ENCODE results near the gene JPH2.
"Not testable (repeated sequence)": the region's sequence is repeated elsewhere in the genome, so short reads cannot be mapped to it uniquely, and the experiment has no call there.

Gene JPH2

DNA sequence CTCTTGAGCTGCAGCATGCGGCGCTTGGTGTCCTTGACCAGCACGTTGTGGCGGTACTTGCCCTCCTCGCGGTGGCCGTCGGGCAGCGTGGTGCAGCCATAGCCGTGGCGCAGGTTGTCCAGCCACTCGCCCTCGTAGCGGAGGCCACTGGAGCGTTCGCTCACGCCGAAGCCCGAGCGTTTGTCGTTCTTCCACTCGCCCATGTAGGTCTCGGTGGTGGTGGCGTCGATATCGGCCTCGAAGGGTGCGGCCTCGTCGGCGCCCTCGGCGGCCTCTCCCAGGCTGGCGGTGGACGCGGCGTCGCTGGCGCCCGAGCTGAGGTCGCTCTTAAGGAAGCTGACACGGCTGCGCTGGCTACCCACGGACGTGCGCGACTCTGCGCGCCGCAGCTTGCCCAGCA, 27.3 kb downstream of the JPH2 start:
- no peak for DNase-seq (ENCODE audit: low read depth in 1 of 2, low spot score in 1 of 2)

DNA sequence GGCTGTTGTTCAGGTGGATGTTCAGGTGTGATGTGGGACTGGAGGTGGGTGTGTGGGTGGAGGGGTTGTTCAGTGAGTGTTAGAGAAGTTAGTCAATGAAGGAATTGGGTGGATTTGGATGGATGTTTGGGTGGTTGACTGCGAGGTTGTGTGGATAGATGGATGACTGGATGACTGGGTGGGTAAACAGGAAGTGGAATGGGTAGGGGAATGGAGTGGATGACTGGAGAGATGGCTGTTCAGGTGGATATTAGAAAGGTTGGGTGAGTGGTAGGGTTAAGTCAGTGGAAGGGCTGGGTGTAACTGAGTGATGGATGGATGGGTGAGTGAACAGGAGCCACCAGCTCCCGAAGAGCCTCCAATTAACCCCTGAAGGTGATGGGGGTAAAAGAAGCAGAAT, 27.9 kb downstream of the JPH2 start:
- DNase-seq (ENCODE audit: low read depth in 1 of 2, low spot score in 1 of 2) = no peak

DNA sequence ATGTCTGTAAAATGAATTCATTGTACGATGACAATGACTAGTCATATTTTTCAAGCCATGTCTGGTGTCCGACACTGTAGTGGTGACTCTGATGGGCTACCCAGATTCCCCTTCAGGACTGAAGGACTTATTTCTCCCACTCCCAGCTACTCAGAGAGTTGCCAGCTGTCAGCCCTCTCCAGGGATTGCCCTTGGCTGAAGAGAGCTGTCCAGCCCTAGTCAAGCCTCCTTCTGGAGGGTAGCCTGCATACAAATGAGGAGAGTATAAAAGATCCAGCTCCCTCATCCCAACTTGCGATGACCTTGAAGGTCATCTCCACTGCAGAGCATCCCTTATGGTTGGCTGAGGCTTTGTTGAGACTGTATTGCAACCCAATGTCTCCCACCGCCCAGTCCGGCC, 29.9 kb downstream of the JPH2 start:
- no peak for DNase-seq (ENCODE audit: low read depth in 1 of 2, low spot score in 1 of 2)

DNA sequence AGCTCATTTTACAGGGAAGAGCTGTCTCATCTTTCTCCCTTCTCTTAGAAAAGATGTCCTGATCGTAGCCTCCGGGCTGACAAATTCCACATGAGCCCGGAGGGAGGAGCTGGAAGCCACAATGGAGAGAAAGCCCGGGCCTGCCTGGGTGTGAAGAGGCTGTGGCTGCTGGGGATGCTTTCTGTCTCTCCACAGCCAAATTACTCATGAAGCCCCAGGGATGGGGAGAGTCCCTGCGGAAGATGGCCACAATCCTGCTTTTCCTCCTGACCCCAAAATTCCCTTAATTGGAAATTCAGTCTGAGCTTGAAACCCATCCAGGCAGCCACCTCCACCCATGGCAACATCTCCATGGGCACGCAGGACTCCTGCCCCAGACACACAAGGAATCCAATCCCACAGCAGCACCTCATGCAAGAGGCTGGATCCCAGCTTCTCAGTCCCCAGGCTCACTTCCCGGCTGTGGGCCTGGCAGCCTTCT, 32.4 kb downstream of the JPH2 start:
- DNase-seq (ENCODE audit: low read depth in 1 of 2, low spot score in 1 of 2) = no peak

DNA sequence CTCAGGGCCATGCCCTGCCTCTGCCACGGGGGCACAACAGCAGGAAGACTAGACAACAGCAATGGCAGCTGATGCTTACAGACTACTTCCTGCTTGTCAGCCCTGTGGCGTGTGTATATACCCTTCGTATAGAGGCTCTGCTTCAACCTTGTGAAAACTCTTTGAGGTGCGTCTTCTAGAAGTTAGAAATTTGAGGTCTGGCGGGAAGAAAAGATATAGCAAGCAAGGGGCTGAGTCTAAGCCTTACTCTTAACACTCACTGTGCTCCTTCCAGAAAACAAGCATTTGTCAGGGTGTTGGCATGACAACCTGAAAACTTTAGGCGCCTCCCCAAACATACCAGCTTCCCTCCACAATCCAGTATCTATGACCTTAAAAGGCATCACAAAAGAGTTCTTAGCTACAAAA, 33.3 kb downstream of the JPH2 start:
- peak in 1 of 2 donors; percentile 3 for DNase-seq (ENCODE audit: low read depth in 1 of 2, low spot score in 1 of 2)

DNA sequence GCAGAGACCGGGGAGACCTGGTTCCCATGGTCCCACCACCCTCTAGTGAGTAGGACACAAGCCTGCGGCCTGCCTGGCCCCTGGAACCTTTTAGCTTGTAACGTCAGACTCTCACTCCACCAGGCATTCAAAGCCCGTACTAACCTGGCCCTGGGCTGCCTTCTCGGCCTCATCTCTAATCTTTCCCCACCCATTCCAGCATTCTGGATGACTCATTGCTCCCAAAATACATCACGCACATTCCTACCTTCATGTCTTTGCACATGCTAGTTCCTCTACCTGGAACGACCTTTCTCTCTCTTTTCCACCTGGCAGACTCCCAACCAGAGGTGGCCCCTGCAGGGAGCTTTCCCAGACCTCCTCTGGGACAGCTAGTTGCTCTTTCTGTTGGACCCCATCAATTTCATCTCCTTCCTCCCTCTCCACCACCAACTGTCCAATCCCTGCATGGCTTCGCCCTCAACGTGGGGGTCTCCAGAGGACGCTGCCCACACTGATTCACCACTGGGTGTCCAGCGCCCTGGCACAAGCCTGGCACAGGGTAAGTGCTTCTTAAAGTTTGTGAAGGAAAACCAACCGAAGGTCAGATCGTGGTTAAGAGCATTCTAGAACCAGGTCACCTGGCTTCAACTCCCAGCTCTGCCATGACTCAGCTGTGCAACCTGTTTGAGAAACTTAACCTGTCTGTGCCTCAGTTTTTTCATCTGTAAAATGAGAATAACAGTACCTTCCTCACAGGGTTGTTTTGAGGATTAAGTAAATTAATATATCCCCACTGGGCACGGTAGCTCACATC, 35.2 kb downstream of the JPH2 start:
- no peak for DNase-seq (ENCODE audit: low read depth in 1 of 2, low spot score in 1 of 2)

DNA sequence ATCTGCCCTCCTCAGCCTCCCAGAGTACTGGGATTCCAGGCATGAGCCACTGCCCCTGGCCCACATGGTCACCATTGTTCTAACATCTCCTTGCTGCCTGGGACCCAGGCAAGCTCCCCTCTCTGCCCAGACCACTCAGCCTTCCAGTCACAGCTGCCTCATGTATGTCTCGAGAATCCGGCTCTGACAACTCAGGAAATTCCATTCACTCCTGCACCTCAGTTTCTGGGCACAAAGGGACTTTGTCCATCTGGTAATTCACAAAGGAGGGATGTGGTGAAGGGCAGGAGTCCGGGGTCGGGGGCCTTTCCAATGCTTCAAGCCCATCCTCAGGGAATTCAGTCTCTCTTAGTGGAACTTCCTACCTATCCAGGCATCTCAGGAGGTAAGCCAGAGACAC, 40.7 kb downstream of the JPH2 start:
- DNase-seq (ENCODE audit: low read depth in 1 of 2, low spot score in 1 of 2) = no peak

DNA sequence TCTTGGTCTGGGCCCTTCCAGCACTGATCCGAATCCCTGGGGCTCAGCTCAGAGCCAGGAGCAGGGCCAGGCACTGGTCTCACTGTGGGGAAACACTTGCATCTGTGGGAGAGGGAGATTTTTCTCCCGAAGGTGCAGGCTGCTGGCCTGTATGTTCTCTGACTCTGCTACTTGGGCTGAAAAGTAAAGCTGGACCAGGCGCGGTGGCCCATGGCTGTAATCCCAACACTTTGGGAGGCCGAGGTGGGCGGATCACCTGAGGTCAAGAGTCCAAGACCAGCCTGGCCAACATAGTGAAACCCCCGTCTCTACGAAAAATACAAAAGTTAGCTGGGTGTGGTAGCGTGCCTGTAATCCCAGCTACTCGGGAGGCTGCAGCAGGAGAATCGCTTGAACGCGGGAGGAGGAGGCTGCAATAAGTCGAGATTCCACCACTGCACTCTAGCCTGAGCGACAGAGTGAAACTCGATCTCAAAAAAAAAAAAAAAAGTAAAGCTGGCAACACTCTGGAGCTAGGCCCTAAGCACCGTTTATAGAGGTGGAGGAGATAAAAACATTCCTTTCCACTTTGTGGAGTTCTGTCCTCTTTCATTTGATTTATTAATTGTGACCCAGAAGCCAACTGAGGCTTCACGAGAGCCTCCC, 41.7 kb downstream of the JPH2 start:
- DNase-seq (ENCODE audit: low read depth in 1 of 2, low spot score in 1 of 2) = no peak

DNA sequence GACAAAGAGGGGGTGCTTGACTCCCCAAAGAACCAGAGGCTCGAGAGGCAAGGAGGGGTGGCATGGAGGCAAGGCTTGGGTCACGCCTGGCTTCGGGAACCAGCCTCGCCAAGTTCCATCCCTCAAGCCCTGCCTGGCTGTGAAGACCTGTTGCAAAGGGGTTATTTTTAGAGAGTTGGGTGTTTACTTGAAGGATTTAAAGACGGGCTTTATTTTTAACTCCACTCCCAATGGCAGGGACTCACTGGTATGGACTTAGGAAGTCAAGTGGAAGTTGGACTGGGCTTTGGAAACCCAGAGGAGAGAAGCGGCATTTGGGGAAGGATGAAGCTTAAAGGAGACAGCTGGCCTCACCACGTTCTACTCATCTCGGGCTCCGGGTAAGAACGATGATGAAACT, 43.1 kb downstream of the JPH2 start:
- DNase-seq (ENCODE audit: low read depth in 1 of 2, low spot score in 1 of 2) = no peak

DNA sequence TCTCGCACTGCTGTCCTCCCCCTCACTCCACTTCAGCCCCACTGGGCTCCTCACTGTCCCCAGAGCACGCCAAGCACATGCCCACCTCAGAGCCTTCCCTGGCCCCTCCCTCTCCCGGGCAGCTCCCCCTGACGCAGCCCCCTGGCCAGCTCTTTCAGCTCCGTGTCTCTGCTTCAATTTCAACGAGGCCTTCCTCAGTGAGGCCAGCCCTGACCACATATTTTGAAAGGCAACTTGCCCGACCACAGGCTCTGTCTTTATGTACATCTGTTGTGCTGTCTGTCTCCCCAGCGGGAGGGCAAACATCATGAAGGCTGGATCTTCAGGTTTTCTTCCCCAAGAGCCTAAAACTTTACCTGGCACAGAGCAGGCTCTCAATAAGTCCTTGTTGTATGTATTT, 44.6 kb downstream of the JPH2 start:
- no peak for DNase-seq (ENCODE audit: low read depth in 1 of 2, low spot score in 1 of 2)

DNA sequence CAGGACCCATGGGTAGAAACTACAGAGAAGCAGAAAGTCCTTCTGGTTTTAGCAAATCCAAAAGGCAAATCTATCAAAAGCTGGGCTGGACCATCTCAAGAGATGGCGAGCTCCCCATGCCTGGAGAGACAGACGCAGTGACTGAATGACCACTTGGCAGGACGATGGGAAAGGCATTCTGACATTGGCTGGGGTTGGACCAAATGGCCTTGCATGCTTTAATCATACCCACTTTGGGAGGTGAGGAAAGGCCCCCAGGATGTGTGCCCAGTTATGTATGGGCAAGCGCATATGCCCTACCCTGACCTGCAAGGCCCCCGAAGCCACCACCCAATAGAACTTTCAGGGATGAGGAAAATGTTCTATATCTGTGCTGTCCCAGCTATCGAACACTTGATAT, 45.1 kb downstream of the JPH2 start:
- DNase-seq (ENCODE audit: low read depth in 1 of 2, low spot score in 1 of 2) = no peak

DNA sequence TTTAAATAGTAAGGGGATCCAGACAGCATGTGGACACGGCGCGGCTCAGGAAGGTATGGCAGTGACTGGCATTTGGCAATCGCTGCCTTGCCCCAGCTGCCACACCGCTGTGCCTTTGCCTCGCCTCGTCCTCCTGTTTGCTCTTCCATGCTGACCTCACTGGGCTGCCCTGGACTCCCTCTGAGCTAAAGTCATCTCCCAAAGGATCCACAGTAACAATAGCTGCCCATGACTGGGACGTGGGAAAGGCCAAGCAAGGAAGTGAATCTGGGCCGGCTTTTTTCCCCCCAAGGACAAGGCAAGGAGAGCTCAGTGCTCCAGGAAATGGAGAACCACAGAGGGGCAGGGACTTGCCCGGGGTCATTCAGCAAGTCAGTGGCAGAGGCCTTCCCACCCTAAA, 48.1 kb downstream of the JPH2 start:
- no peak for DNase-seq (ENCODE audit: low read depth in 1 of 2, low spot score in 1 of 2)

DNA sequence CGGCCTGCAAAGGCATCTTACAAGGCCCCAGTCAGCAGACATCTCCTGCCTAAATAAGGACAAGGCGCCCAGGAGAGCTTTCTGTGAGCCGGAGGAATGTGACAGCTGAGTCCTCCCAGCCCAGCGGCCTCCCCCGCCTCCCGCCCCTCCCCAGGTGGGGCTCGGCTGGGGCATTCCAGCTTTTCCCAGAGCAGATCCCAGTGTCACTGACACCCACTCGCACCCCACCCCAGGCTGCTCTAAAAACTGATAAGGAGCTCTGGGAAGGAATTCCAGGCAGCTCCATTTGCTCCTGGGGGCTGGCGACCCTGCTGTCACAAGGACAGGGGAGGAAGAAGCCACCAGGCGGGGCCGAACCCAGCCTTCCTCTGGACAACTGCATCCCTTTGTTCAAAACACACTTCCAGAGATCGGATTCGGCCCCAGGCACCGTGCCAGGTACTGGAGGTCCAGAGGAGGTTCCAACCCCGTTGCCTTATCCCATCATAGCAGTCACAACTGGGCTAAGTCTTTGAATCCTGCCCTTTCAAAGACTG, 49.7 kb downstream of the JPH2 start:
- DNase-seq (ENCODE audit: low read depth in 1 of 2, low spot score in 1 of 2) = no peak

DNA sequence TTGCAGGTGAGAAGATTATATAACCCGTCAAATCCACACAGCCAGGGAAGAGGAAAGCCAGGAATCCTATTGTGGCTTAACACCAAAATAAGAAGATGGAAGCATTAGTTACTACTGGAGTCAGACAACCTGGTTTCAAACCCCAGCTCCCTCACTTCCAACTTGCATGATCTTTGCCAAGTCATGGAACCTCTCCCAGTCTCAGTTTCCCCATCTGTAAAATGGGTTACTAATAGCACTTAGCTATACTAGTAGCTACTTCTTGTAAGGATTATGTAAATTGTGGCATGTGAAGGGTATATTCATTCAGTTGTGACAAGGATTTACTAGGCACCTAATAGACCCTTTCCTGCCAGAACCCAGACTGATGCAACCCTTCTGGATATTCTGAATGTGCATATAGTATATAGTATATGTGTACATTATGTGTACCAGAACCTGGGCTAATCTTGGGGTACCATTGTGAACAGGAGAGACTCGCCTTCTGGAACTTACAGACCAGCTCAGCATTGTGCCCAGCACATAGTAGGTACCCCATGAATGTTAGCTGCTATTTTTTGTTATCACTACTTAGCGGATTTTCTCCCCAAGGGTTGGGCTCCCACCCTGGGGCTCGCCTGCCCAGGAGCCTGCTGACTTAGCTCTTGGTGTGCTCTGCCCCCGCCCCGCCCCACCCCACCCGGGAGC, 50.3 kb downstream of the JPH2 start:
- no peak for DNase-seq (ENCODE audit: low read depth in 1 of 2, low spot score in 1 of 2)

DNA sequence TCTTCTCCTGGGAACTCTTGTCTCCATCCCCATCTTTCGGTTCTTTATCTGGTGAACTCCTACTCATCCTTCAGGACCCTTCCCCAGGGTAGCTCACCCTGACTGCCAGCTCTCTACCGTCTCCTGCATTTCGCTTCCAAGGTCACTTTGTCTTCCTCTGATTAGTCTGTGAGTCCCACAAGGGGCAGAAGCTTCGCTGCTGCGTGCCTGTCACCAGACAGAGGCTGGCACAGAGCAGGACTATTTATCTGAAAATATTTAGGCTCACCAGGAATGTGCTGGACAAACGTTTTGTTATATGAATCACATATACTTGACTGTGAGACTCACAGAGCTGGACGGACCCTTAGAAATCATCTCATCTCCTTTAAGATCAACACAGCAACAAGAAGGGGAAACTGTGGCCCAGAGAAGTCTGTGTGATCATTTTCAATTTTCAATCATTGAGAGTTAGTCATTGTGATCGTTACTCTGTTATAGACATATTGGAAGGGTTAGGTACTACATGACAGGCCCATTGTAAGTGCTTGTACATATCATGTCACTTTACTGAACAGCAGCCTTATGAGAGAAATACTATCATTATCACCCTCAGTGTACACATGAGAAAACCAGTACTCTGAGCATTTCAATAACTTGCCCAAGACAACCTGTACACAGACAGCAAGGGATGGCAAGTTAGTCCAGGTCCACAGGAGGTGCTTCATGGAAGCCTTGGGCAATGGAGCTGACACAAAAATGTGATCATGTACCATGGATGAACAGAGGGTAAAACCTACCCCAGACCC, 51.4 kb downstream of the JPH2 start:
- DNase-seq (ENCODE audit: low read depth in 1 of 2, low spot score in 1 of 2) = no peak

DNA sequence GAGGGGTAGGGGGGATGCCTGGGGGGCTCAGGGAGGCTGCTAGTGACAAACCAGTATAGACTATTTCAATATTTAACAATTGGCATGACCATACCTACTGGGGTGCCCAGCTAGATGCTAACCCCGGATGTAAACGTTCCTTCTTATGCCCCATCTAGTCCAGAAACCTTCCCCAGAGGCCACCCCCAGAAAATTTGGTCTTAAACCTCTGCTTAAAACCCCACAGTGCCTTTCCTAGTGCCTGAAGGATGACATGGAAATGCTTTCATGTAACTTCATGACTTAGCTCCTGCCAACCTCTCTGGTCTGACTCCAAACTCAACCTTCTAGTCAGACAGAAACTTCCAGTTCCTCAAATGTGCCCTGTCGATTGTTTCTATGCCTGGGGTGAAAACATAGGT, 52.0 kb downstream of the JPH2 start:
- DNase-seq (ENCODE audit: low read depth in 1 of 2, low spot score in 1 of 2) = no peak

DNA sequence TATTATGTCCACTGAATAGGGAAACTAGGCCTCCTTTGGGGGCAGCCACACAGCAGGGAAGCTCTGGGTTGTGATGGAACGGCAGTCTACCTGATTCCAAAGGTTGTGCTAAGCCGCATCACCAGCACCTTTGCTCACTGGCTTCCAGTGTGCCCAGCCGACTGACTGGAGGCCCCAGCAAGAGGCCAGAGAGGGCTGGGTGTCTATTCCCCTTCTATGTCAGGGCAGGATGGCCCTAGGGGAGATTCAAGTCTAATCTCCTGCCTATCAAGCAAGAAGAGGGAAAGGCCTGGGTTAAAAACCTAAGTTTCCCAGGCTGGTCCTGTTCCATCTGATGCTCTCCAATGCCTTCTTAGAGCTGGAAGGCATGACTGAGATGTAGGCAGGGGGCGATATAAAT, 53.6 kb downstream of the JPH2 start:
- no peak for DNase-seq (ENCODE audit: low read depth in 1 of 2, low spot score in 1 of 2)

DNA sequence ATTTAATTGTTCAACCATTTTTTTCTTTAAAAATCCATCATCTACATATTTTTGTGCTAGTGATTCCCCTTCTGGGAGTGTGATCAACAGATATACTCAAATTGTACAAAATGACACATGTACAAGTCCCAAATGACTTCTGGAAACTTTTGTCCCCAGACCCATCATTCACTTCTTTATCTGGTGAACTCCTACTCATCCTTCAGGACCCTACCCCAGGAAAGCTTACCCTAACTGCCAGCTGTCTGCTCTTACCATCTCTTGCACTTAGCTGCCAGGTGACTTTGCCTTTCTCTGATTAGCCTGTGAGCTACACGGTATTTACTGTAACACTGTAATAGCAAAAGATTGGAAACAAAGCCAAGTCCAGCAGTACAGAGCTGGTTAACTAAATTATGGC, 55.3 kb downstream of the JPH2 start:
- no peak for DNase-seq (ENCODE audit: low read depth in 1 of 2, low spot score in 1 of 2)

DNA sequence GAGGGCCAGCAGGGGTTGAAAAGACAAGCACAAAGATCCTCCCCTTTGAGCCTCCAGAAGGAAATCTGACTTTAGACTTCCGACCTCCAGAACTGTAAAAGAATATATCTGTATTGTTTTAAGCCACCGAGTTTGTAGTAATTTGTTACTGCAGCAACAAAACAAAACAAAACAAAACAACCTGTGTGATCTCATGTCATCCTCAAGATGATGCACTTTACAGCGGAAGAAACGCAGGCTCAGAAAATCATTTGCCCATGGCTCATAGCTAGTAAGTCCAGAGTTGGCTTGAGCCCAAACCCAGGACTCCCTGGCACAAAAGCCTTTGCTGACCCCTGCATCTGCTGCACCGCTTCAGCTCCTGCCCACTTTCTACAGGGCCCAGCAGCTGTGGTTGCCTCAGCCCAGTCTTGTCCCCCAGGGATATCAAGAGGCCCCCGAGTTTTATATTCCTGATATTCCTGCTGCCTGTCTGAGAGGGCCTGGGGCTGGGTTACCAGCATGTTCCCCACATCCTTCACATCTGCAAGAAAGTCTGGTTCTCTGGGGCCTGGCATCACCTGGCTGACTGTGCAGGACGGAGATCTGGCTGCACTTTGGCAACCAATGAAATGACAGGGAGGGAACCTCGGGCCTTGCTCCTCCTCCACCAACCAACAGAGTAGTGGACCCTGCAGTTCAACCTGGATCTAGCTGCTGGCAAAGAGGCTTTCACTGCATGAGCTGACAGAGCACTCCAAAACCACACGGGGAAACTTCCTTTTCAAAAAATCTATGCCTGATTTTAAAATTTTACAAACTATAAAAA, 56.9 kb downstream of the JPH2 start:
- DNase-seq (ENCODE audit: low read depth in 1 of 2, low spot score in 1 of 2) = no peak

DNA sequence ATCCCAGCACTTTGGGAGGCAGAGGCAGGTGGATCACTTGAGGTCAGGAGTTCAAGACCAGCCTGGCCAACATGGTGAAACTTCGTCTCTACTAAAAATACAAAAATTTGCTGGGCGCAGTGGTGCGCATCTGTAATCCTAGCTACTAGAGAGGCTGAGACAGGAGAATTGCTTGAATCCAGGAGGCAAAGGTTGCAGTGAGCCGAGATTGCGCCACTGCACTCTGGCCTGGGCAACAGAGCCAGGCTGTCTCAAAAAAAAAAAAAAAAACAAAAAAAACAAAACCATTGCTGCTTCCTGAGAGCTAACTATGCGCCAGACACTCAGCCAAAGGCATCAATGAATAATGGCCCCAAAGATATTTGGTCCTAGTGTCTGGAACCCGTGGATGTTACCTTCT, 57.7 kb downstream of the JPH2 start:
- DNase-seq (ENCODE audit: low read depth in 1 of 2, low spot score in 1 of 2) = not testable (repeated sequence)

Measured in stimulated activated CD4-positive, alpha-beta T cell treated with anti-CD3 and anti-CD28 coated beads, Interleukin-15, amount 100 ng/mL, for 1 hour (primary cell).